Head of caudate nucleus (tissue), 42 donors: ENCODE measurements around the gene GSC.
"Not testable (repeated sequence)": the region's sequence is repeated elsewhere in the genome, so short reads cannot be mapped to it uniquely, and the experiment has no call there.

ENCODE experiments used
- DNase-seq, 42 donors: peaks; one replicate each; pipeline versions ENCODE4 v3.0.0 to v3.0.0-alpha.2; 2020 to 2021; ENCODE audit warnings: mixed read lengths in 7 of 42
- intact Hi-C: fragments of 100-400 bp; cut with DNase I; formaldehyde crosslinking; loops from one replicate; pipeline ENCODE4 v1.15.0; 2022

GSC gene

DNA sequence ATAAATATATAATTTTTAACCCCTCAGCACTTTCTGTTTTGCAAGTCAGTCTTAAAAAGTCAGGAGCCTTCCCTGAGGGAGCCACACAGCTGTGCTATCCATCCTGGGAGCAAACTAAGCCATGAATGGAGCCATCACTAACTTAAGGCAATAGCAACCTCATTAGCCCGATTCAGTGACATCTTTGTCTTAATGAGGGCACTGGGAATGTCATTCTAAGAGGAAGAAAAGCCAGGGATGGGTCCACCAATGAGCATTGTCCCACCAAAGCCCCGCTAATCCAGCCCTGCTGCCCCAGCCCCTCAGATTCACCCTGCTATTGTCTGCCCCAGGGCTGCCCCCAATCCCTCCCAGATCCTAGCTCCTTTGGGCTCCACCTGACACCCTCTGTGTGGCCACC, 19.5 kb downstream of the GSC start:
- DNase-seq = no peak
- intact Hi-C loops = no loop called here

GRCh38 chr14:94748667-94749347, 21.1 kb downstream of the GSC start:
- peak in 31 of 42 donors; percentile 6 to 75 (median 34) for DNase-seq
- intact Hi-C loops = no loop called here

GRCh38 chr14:94747739-94748138, 22.2 kb downstream of the GSC start:
- intact Hi-C loops = no loop called here
- no peak for DNase-seq

- DNase-seq, intact Hi-C loops: not testable (repeated sequence)
Measured at GRCh38 chr14:94747153-94747552, 22.8 kb downstream of the GSC start.

DNA sequence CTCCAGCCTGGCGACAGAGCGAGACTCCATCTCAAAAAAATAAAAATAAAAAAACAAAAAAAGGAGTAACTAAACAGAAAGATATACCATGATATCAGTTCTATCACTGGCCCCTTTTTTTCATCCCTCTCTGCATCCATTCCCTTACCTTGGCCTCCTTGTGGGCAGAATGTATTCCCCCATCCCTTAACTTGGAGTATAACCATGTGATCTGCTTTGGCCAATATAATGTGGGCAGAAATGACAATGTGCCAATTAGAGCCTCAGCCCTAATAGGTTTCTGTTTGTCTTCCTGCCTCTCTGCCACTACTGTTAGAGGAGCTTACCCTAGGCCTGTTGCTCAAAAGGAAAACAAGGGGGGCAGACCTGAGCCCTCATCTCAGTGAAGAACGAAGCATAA, 23.8 kb downstream of the GSC start:
- intact Hi-C loops = no loop called here
- DNase-seq = no peak

- DNase-seq = no peak
- intact Hi-C loops = no loop called here
Measured at GRCh38 chr14:94738751-94739150, 31.2 kb downstream of the GSC start.

DNA sequence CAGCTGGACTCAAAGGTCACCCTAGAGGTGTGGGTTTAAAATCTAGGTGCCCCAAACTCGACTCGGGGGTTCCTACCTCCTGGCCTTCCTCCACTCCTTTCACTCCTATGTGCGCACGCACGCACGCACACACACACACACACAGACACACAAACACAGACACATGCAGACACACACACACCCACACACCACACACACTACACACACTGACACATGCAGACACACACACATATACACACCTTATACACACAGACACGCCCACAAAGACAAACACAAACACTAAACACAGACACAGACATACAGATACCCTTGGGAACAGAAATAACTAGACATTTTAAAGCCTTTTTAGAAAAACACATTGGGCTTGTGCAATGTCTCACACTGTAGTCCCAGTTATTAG, 31.8 kb downstream of the GSC start:
- intact Hi-C loops = no loop called here
- DNase-seq = no peak

DNA sequence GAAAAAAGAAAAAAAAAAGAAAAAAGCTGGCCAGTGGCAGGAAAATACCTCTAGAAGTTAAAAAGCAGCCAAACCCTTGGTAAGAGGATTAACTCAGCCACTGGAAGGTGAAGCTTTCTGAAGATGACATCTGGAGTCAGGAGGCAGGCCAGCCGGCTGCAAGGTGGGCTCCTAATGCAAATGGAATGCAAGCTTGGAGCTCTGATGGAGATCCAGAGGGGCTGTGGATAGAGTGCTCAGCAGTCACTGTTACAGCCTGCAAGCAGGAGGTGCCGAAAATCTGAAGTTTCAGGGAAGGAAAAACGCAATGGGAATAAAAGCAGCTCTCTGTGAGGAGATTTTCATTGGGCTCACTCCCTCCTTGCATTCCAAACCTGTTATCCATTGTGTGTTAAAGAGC, 41.0 kb downstream of the GSC start:
- intact Hi-C loops = no loop called here
- DNase-seq = no peak

GRCh38 chr14:94728440-94728839, 41.5 kb downstream of the GSC start:
- DNase-seq, intact Hi-C loops: not testable (repeated sequence)

DNA sequence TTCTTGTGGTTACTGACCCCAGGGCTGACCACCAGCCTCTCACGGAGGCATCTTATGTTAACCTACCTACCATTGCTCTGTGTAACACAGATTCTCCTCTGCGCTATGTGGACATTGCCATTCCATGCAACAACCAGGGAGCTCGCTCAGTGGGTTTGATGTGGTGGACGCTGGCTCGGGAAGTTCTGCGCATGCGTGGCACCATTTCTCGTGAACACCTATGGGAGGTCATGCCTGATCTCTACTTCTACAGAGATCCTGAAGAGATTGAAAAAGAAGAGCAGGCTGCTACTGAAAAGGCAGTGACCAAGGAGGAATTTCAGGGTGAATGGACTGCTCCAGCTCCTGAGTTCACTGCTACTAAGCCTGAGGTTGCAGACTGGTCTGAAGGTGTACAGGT, 43.3 kb downstream of the GSC start:
- intact Hi-C loops, DNase-seq: not testable (repeated sequence)

DNA sequence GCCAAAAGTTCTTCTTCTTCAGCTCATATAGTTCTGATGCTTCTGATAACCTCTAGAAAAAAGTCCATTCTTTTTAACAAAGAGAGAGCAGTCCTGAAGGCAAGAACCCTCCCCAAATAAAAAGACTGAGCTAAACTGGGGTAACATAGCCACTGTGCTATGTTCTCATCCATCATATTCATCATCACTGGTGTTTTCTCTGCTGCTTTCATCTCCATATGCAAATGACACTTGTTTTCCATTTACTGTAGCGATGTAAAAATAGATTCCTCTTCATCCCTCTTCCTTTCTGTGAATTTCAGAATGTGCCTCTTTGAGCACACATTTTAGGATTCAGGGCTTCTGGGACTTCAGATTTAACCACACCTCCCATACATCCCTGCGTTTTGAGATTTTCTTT, 44.9 kb downstream of the GSC start:
- intact Hi-C loops = no loop called here
- no peak for DNase-seq

DNA sequence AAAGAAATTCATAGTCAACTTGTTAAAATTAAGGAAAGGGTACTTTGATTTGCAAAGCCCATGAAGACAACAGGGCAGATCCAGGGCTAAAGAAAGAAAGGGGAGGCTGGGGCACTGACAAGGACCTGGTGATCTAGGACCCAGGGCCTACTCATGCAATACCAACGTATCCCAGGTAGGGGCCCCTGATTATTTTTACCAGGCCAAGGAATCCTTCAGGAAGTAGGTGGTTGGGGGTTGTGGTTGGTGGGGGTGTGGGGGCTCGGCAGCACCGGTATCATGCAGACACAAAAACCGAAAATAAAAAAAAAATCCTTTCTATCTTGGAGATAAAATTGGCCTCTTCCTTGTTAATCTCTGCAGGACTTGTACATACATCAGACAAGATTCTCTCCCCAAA, 47.5 kb downstream of the GSC start:
- intact Hi-C loops = no loop called here
- no peak for DNase-seq
